ENCODE measurements around the gene ZSCAN5A. TPM values are rescaled to one million over a fixed set of nuclear protein-coding genes. Genes with fewer than 3 reads are reported as not detected.
A peak's percentile ranks its signal among the peaks of the same experiment; 100 is the strongest.
"Not testable (repeated sequence)": the region's sequence is repeated elsewhere in the genome, so short reads cannot be mapped to it uniquely, and the experiment has no call there.

The ZSCAN5A gene
- total RNA-seq, 1 donor from 2014 or later: 16.7 TPM

GRCh38 chr19:56350416-56351045 lies 35.9 kb upstream of the ZSCAN5A start:
- no peaks in the 10 kb centered on the region for H3K27me3 ChIP-seq (ENCODE audit: low read depth)
- TF ChIP-seq CTCF (IDR thresholded peaks at IDR 0.05; ENCODE audit: borderline replicate concordance): peak; percentile 92
- H3K27ac ChIP-seq (replicated peaks): no peak overlapping the region
- intact Hi-C loops (cut with micrococcal nuclease): loop anchor here (5.0 kb wide), 1 partner anchor 98 kb away; no protein-coding TSS in a partner anchor
- no peaks in the 10 kb centered on the region for H3K36me3 ChIP-seq
- DNase-seq: no peak
- no peaks in the 10 kb centered on the region for H3K9me3 ChIP-seq (replicated peaks)
- no peak overlapping the region for H3K4me3 ChIP-seq
- peaks cover 3% of the 10 kb centered on the region for H3K4me1 ChIP-seq

GRCh38 chr19:56348289-56348877 lies 33.7 kb upstream of the ZSCAN5A start:
- no peak for TF ChIP-seq CTCF (IDR thresholded peaks at IDR 0.05; ENCODE audit: borderline replicate concordance)
- intact Hi-C loops (cut with micrococcal nuclease): loop anchor here (10.0 kb wide), 1 partner anchor 284 kb away; no protein-coding TSS in a partner anchor
- no peak for DNase-seq
- Histone ChIP-seq H3K4me1 (peaks cover 3% of the 10 kb centered on the region), H3K36me3 (no peaks in the 10 kb centered on the region), H3K27ac (replicated peaks) (no peak overlapping the region), H3K4me3 (no peak overlapping the region), H3K27me3 (ENCODE audit: low read depth) (no peaks in the 10 kb centered on the region), H3K9me3 (replicated peaks) (no peaks in the 10 kb centered on the region)

GRCh38 chr19:56347163-56347778 lies 32.6 kb upstream of the ZSCAN5A start:
- Histone ChIP-seq H3K4me1 (peaks cover 3% of the 10 kb centered on the region), H3K27me3 (ENCODE audit: low read depth) (no peaks in the 10 kb centered on the region), H3K36me3 (no peaks in the 10 kb centered on the region), H3K9me3 (replicated peaks) (no peaks in the 10 kb centered on the region), H3K27ac (replicated peaks) (no peak overlapping the region), H3K4me3 (no peak overlapping the region)
- DNase-seq: no peak
- TF ChIP-seq CTCF (IDR thresholded peaks at IDR 0.05; ENCODE audit: borderline replicate concordance): no peak
- intact Hi-C loops (cut with micrococcal nuclease): loop anchor here (10.0 kb wide), 1 partner anchor 282 kb away; no protein-coding TSS in a partner anchor

- H3K27ac ChIP-seq (replicated peaks): no peak overlapping the region
- H3K27me3 ChIP-seq (ENCODE audit: low read depth): no peaks in the 10 kb centered on the region
- H3K9me3 ChIP-seq (replicated peaks): no peaks in the 10 kb centered on the region
- TF ChIP-seq CTCF (IDR thresholded peaks at IDR 0.05; ENCODE audit: borderline replicate concordance): no peak
- H3K4me1 ChIP-seq: no peaks in the 10 kb centered on the region
- no peak for DNase-seq
- intact Hi-C loops (cut with micrococcal nuclease): loop anchor here (10.0 kb wide), 1 partner anchor 277 kb away; no protein-coding TSS in a partner anchor
- H3K4me3 ChIP-seq: no peak overlapping the region
- no peaks in the 10 kb centered on the region for H3K36me3 ChIP-seq
These were observed 27.3 kb upstream of the ZSCAN5A start for GRCh38 chr19:56341948-56342347.

GRCh38 chr19:56339031-56339430 lies 24.4 kb upstream of the ZSCAN5A start:
- H3K36me3 ChIP-seq; H3K27ac ChIP-seq (replicated peaks); intact Hi-C loops (cut with micrococcal nuclease); H3K9me3 ChIP-seq (replicated peaks); H3K27me3 ChIP-seq (ENCODE audit: low read depth); H3K4me1 ChIP-seq; DNase-seq; H3K4me3 ChIP-seq: not testable (repeated sequence)

GRCh38 chr19:56337077-56337476 lies 22.4 kb upstream of the ZSCAN5A start:
- H3K27ac ChIP-seq (replicated peaks); H3K36me3 ChIP-seq; H3K4me1 ChIP-seq; H3K27me3 ChIP-seq (ENCODE audit: low read depth); intact Hi-C loops (cut with micrococcal nuclease); H3K4me3 ChIP-seq; DNase-seq: not testable (repeated sequence)
- peaks cover 18% of the 10 kb centered on the region for H3K9me3 ChIP-seq (replicated peaks)

GRCh38 chr19:56335371-56335770 lies 20.7 kb upstream of the ZSCAN5A start:
- H3K36me3 ChIP-seq; DNase-seq; H3K27ac ChIP-seq (replicated peaks); H3K4me3 ChIP-seq; intact Hi-C loops (cut with micrococcal nuclease); H3K27me3 ChIP-seq (ENCODE audit: low read depth); H3K4me1 ChIP-seq: not testable (repeated sequence)
- peaks cover 18% of the 10 kb centered on the region for H3K9me3 ChIP-seq (replicated peaks)

All from left ventricle myocardium inferior (tissue), 1 donor.